OCI-LY1 (cell line): ENCODE results near the gene ARL1.
"Not testable (repeated sequence)": the region's sequence is repeated elsewhere in the genome, so short reads cannot be mapped to it uniquely, and the experiment has no call there.

Experiments used
- EZH2 ChIP-seq: fragments of 200-600 bp; sonication (generic), shearing (Covaris generic); IDR thresholded peaks from 2 replicates; pipeline ENCODE4 v1.8.0; 2017; ENCODE audit warnings: borderline replicate concordance, mixed run types, mild to moderate bottlenecking, antibody characterized with exemption, low read length, moderate library complexity, mixed read lengths
- TF ChIP-seq, protein P1 (sequence below): fragments of 200-600 bp; sonication (generic), shearing (Covaris generic); IDR thresholded peaks from 2 replicates; pipeline ENCODE4 v1.5.1; 2017; ENCODE audit warnings: mild to moderate bottlenecking, antibody characterized with exemption, low read length, moderate library complexity, mixed read lengths

DNA sequence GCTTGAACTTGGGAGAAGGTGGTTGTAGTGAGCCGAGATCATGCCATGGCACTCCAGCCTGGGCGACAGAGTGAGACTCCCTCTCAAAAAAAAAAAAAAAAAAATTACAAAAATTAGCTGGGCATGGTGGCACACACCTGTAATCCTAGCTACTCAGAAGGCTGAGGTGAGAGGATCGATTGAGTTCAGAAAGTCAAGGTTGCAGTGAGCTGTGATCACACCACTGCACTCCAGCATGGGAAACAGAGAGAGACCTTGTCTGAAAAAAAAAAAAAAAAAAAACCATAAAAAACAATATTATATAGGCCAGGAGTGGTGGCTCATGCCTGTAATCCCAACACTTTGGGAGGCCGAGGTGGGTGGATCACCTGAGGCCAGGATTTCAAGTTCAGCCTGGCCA is 14.5 kb upstream of the ARL1 start:
- TF ChIP-seq, protein P1, sequence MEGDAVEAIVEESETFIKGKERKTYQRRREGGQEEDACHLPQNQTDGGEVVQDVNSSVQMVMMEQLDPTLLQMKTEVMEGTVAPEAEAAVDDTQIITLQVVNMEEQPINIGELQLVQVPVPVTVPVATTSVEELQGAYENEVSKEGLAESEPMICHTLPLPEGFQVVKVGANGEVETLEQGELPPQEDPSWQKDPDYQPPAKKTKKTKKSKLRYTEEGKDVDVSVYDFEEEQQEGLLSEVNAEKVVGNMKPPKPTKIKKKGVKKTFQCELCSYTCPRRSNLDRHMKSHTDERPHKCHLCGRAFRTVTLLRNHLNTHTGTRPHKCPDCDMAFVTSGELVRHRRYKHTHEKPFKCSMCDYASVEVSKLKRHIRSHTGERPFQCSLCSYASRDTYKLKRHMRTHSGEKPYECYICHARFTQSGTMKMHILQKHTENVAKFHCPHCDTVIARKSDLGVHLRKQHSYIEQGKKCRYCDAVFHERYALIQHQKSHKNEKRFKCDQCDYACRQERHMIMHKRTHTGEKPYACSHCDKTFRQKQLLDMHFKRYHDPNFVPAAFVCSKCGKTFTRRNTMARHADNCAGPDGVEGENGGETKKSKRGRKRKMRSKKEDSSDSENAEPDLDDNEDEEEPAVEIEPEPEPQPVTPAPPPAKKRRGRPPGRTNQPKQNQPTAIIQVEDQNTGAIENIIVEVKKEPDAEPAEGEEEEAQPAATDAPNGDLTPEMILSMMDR, result not testable (repeated sequence)
- TF ChIP-seq EZH2, result not testable (repeated sequence)
